Keratinocyte (primary cell): ENCODE results near the gene SMIM14.

Experiments
- EZH2 ChIP-seq: IDR thresholded peaks from one replicate; pipeline ENCODE4 v1.6.1; 2012; ENCODE audit warnings: inconsistent platforms, mild to moderate bottlenecking, low read length, moderate library complexity
- TF ChIP-seq, protein P1 (sequence below), 3 experiments: IDR thresholded peaks in 1 of 3; conservative IDR thresholded peaks in 1 of 3; optimal IDR thresholded peaks in 1 of 3; 2 replicates in 2 of 3; 3 replicates in 1 of 3; pipeline versions ENCODE3 to v1.5.1; 2011; ENCODE audit warnings: low read length in 3 of 3, mild to moderate bottlenecking in 3 of 3, moderate library complexity in 2 of 3, control low read depth in 1 of 3, inconsistent platforms in 1 of 3; ENCODE audit not compliant: insufficient read depth in 2 of 3; ENCODE audit errors: extremely low read depth in 1 of 3

DNA sequence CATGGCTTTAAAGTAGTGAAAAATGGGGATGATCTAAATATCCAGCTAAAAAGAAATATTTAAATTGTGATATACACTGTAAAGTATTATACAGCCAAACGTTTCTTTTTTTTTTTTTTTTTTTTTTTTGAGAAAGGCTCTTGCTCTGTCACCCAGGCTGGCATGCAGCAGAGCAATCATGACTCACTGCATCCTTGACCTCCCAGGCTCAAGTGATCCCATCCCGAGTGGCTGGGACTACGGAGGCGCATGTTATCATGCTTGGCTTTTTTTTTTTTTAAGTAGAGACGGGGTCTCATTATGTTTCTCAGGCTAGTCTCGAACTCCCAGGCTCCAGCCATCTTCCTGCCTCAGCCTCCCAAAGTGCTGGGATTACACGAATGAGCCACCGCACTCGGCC is 17.1 kb downstream of the SMIM14 start:
- TF ChIP-seq, protein P1, sequence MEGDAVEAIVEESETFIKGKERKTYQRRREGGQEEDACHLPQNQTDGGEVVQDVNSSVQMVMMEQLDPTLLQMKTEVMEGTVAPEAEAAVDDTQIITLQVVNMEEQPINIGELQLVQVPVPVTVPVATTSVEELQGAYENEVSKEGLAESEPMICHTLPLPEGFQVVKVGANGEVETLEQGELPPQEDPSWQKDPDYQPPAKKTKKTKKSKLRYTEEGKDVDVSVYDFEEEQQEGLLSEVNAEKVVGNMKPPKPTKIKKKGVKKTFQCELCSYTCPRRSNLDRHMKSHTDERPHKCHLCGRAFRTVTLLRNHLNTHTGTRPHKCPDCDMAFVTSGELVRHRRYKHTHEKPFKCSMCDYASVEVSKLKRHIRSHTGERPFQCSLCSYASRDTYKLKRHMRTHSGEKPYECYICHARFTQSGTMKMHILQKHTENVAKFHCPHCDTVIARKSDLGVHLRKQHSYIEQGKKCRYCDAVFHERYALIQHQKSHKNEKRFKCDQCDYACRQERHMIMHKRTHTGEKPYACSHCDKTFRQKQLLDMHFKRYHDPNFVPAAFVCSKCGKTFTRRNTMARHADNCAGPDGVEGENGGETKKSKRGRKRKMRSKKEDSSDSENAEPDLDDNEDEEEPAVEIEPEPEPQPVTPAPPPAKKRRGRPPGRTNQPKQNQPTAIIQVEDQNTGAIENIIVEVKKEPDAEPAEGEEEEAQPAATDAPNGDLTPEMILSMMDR (optimal IDR thresholded peaks at IDR 0.05 in 1 of 3, IDR thresholded peaks at IDR 0.05 in 1 of 3, conservative IDR thresholded peaks at IDR 0.05 in 1 of 3; ENCODE audit: extremely low read depth in 1 of 3, insufficient read depth in 2 of 3, low read length in 3 of 3) = no peak
- no peak for TF ChIP-seq EZH2
